Measurements from ENCODE around the gene PICALM. TPM values are rescaled to one million over a fixed set of nuclear protein-coding genes. Genes with fewer than 3 reads are reported as not detected.

PICALM gene
- total and polyA plus RNA-seq, 10 of the 15 experiments (the other 5 are each of a cell fraction or from before 2014, with no cell fraction given), result 4.3 to 150 (median 41.8) TPM

- H3K27ac ChIP-seq (ENCODE audit: control insufficient read depth, insufficient read depth), result no peak overlapping the region
- no peak overlapping the region for H3K9ac ChIP-seq (ENCODE audit: control insufficient read depth, insufficient read depth, low read length)
- ChIA-PET CTCF (interaction anchor here (0.6 to 6.0 kb wide), 43 partner anchors 10 to 259 kb away, joined by 3 to 154 read pairs (median 5); partner anchors contain the start of genes CCDC83 and PICALM), POLR2A (interaction anchor here (0.6 to 4.2 kb wide), 6 partner anchors 11 to 177 kb away, joined by 3 to 20 read pairs (median 3); partner anchors contain the start of gene PICALM), SMC1A (ENCODE audit: uncharacterized antibody, unreplicated experiment) (interaction anchor here (0.6 to 7.1 kb wide), 39 partner anchors 10 to 259 kb away, joined by 3 to 126 read pairs (median 5); partner anchors contain the start of gene PICALM), RAD21 (ENCODE audit: unreplicated experiment) (interaction anchor here (0.5 to 4.5 kb wide), 34 partner anchors 11 to 262 kb away, joined by 3 to 77 read pairs (median 5); partner anchors contain the start of genes CCDC83 and PICALM)
- intact Hi-C loops (cut with micrococcal nuclease; ENCODE audit: unreplicated experiment), result loop anchor here (5.0 kb wide), 1 partner anchor 106 kb away; no protein-coding TSS in a partner anchor
- ATAC-seq (no peak), DNase-seq (ENCODE audit: low read depth, low spot score) (no peak), FAIRE-seq (no peak)
- in situ Hi-C loops (cut with MboI), result loop anchor here (5.0 kb wide), 2 partner anchors 151 to 251 kb away; no protein-coding TSS in a partner anchor
- no peak for TF ChIP-seq MTA2 (IDR thresholded peaks at IDR 0.05; ENCODE audit: low read depth)
- TF ChIP-seq NRF1 (conservative IDR thresholded peaks at IDR 0.05; ENCODE audit: low read depth, low read length), result no peak
- TF ChIP-seq NFXL1 (IDR thresholded peaks at IDR 0.05; ENCODE audit: borderline replicate concordance), result no peak
- TF ChIP-seq BRCA1 (IDR thresholded peaks at IDR 0.05; ENCODE audit: low read depth, low read length), result no peak
- no peak for TF ChIP-seq FOXM1 (IDR thresholded peaks at IDR 0.05; ENCODE audit: low read depth, low read length)
- no peak for TF ChIP-seq RCOR1 (conservative IDR thresholded peaks at IDR 0.05; ENCODE audit: low read depth, low read length)
- no peak for TF ChIP-seq MAX (IDR thresholded peaks at IDR 0.05; ENCODE audit: low read depth, low read length)
- no peak for TF ChIP-seq BMI1 (IDR thresholded peaks at IDR 0.05; ENCODE audit: borderline replicate concordance)
- no peak for TF ChIP-seq ETV6 (conservative IDR thresholded peaks at IDR 0.05 in 1 of 2, IDR thresholded peaks at IDR 0.05 in 1 of 2; ENCODE audit: borderline replicate concordance in 1 of 2, low read depth in 1 of 2)
- TF ChIP-seq MLLT1 (IDR thresholded peaks at IDR 0.05), result no peak
- TF ChIP-seq SREBF1 (IDR thresholded peaks at IDR 0.05; ENCODE audit: low read length), result no peak
- H3K79me2 ChIP-seq (ENCODE audit: control insufficient read depth, insufficient read depth, low read length), result peaks cover 91% of the 10 kb centered on the region
- no peak overlapping the region for H2AFZ ChIP-seq (ENCODE audit: control insufficient read depth, low read depth, low read length)
- H3K27me3 ChIP-seq (replicated peaks in 1 of 2; ENCODE audit: control insufficient read depth in 2 of 2, insufficient read depth in 2 of 2, low read length in 1 of 2), result no peaks in the 10 kb centered on the region
- peaks cover 36% of the 10 kb centered on the region; the same call in 1 of the 2 replicates for H3K4me1 ChIP-seq (ENCODE audit: control insufficient read depth, insufficient read depth, low read length)
- WGBS (ENCODE audit: insufficient coverage, insufficient replicate concordance, low lambda C conversion rate, missing lambda C conversion rate), result 52% methylated on average over 2 of the region's 2 CpGs
- no TSS peak for BruUV-seq (replicated peaks)
- no peaks in the 10 kb centered on the region for H4K20me1 ChIP-seq (ENCODE audit: control insufficient read depth, insufficient read depth)
- peaks cover 0 to 5% of the 10 kb centered on the region in 2 experiments; a peak in 3 of 4 replicates for H3K36me3 ChIP-seq (ENCODE audit: control insufficient read depth in 2 of 2, insufficient read depth in 2 of 2, low read length in 1 of 2)
- H3K4me3 ChIP-seq, result no peak overlapping the region
- no peak overlapping the region for H3K4me2 ChIP-seq (ENCODE audit: control insufficient read depth, insufficient read depth)
- no peaks in the 10 kb centered on the region for H3K9me3 ChIP-seq (replicated peaks; ENCODE audit: control insufficient read depth, insufficient read depth, low read length)
Measured at GRCh38 chr11:86040919-86041850, 27.7 kb downstream of the PICALM start.

Data from GM12878 (cell line).